Neural cell (in vitro differentiated cells): ENCODE data around the gene FAXDC2. TPM values are rescaled to one million over a fixed set of nuclear protein-coding genes. Genes with fewer than 3 reads are reported as not detected.

Source experiments
- H2AFZ ChIP-seq: fragments of 200-600, 300-800 bp; sonication (generic), shearing (Covaris generic); 2 replicates; pipeline ENCODE4 v1.6.0; 2014; ENCODE audit warnings: low read depth, mild to moderate bottlenecking, antibody characterized with exemption, low read length, moderate library complexity
- H3F3A ChIP-seq: fragments of 200-600 bp; shearing (Covaris generic); 2 replicates; pipeline ENCODE4 v1.6.1; 2016; ENCODE audit warnings: mild to moderate bottlenecking, moderate library complexity, mixed read lengths, antibody characterized with exemption, low read length; ENCODE audit not compliant: insufficient read depth, poor library complexity, severe bottlenecking
- H3K27ac ChIP-seq: fragments of 200-600, 300-800 bp; sonication (generic), shearing (Covaris generic); 2 replicates; pipeline ENCODE4 v1.5.1; 2014; ENCODE audit warnings: mild to moderate bottlenecking, low read length, moderate library complexity
- H3K27me3 ChIP-seq: fragments of 300-800, 200-600 bp; sonication (generic), shearing (Covaris generic); 2 replicates; pipeline ENCODE4 v1.6.0; 2014; ENCODE audit warnings: mild to moderate bottlenecking, low read depth, low read length, moderate library complexity; ENCODE audit not compliant: insufficient read depth
- H3K36me3 ChIP-seq: fragments of 300-800, 200-600 bp; sonication (generic), shearing (Covaris generic); 2 replicates; pipeline ENCODE4 v1.5.1; 2014; ENCODE audit warnings: mild to moderate bottlenecking, antibody characterized with exemption, low read length, moderate library complexity; ENCODE audit not compliant: insufficient read depth
- H3K4me2 ChIP-seq: fragments of 300-800, 200-600 bp; sonication (generic), shearing (Covaris generic); 2 replicates; pipeline ENCODE4 v1.6.0; 2014; ENCODE audit warnings: mild to moderate bottlenecking, low read length
- H3K4me3 ChIP-seq: fragments of 300-800, 200-600 bp; sonication (generic), shearing (Covaris generic); 2 replicates; pipeline ENCODE4 v1.5.1; 2014; ENCODE audit warnings: mild to moderate bottlenecking, low read length, moderate library complexity
- H3K79me2 ChIP-seq: fragments of 200-600 bp; shearing (Covaris generic); replicated peaks from 2 replicates; pipeline ENCODE4 v1.6.0; 2014; ENCODE audit warnings: mild to moderate bottlenecking, low read length, moderate library complexity; ENCODE audit not compliant: insufficient read depth
- H3K9ac ChIP-seq: fragments of 300-800, 200-600 bp; sonication (generic), shearing (Covaris generic); 2 replicates; pipeline ENCODE4 v1.6.1; 2016; ENCODE audit warnings: mild to moderate bottlenecking, low read length, mixed read lengths
- H3K9me2 ChIP-seq: fragments of 200-600 bp; shearing (Covaris generic); 2 replicates; pipeline ENCODE4 v1.6.1; 2016; ENCODE audit warnings: mild to moderate bottlenecking, low read length, mixed read lengths; ENCODE audit not compliant: insufficient read depth
- H3K9me3 ChIP-seq: fragments of 200-600, 300-800 bp; sonication (generic), shearing (Covaris generic); 2 replicates; pipeline ENCODE4 v1.6.1; 2016; ENCODE audit warnings: mild to moderate bottlenecking, mixed run types, low read length, moderate library complexity, mixed read lengths
- H4K20me1 ChIP-seq: fragments of 200-600 bp; shearing (Covaris generic); 2 replicates; pipeline ENCODE4 v1.6.1; 2016; ENCODE audit warnings: mild to moderate bottlenecking, mixed run types; ENCODE audit not compliant: insufficient read depth
- EP300 ChIP-seq: fragments of 450-650 bp; conservative IDR thresholded peaks from 2 replicates; pipeline ENCODE4 v1.6.1; 2014; ENCODE audit warnings: antibody characterized with exemption, mild to moderate bottlenecking, moderate library complexity; ENCODE audit not compliant: poor library complexity, severe bottlenecking
- EZH2 ChIP-seq: fragments of 200-600, 300-800 bp; shearing (Covaris generic), sonication (generic); IDR thresholded peaks from 2 replicates; pipeline ENCODE4 v1.6.1; 2014; ENCODE audit warnings: antibody characterized with exemption, low read length, borderline replicate concordance, mild to moderate bottlenecking; ENCODE audit not compliant: insufficient read depth, poor library complexity, severe bottlenecking
- MXI1 ChIP-seq: fragments of 450-650 bp; conservative IDR thresholded peaks from 2 replicates; pipeline ENCODE4 v1.6.1; 2014; ENCODE audit warnings: antibody characterized with exemption, mild to moderate bottlenecking; ENCODE audit not compliant: poor library complexity, severe bottlenecking
- POLR2AphosphoS5 ChIP-seq: IDR thresholded peaks from 2 replicates; pipeline ENCODE4 v1.6.1; 2012
- RAD21 ChIP-seq: fragments of 450-650 bp; conservative IDR thresholded peaks from 2 replicates; pipeline ENCODE4 v1.6.1; 2014; ENCODE audit warnings: antibody characterized with exemption, mild to moderate bottlenecking, moderate library complexity
- SMC3 ChIP-seq: fragments of 450-650 bp; conservative IDR thresholded peaks from 2 replicates; pipeline ENCODE4 v1.6.1; 2014; ENCODE audit warnings: antibody characterized with exemption, mild to moderate bottlenecking, moderate library complexity; ENCODE audit not compliant: poor library complexity
- TAF1 ChIP-seq: IDR thresholded peaks from 2 replicates; pipeline ENCODE4 v1.6.1; 2012; ENCODE audit warnings: low read depth
- polyA plus RNA-seq: library from polyadenylated mRNA; depleted of rRNA; stranded (reverse); fragments of >200 nt; gene quantifications from 2 replicates; pipeline ENCODE4 v1.2.3, GENCODE V29; 2014
- TF ChIP-seq, protein P1 (sequence below): IDR thresholded peaks from 2 replicates; pipeline ENCODE4 v1.6.1; 2012; ENCODE audit warnings: borderline replicate concordance
- TF ChIP-seq, protein P2 (sequence below): fragments of 450-650 bp; IDR thresholded peaks from 2 replicates; pipeline ENCODE4 v1.5.1; 2014; ENCODE audit warnings: antibody characterized with exemption, mild to moderate bottlenecking, moderate library complexity; ENCODE audit not compliant: poor library complexity, severe bottlenecking

The FAXDC2 gene
- polyA plus RNA-seq, 1 donor from 2014 or later: 0.12 TPM

DNA sequence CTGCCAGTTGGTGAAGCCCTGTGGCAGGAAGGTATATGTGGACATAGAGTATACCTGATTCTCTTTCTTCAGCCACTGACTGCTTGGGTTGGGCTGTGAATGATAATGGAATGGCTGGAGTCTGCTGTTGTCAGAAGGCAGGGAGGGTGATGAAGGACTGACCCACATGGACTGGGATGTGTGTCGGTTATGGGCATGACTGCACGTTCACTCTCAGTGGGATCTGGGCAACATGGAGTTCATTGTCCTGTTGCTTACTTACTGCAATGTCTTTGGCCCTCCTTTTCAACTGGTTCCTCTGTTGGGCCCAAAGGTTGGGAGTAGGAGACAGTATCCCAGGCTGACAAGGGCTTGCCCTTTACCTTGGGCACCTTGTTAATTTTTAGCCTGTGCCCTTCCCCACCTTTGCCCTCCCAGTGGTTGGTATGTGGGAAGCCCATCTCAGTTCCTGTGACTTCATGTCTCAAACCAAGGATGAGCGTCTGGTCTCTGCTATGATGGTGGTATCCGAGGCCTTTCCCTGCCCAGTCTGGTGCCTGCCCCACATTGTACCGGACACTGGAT is 34.6 kb downstream of the FAXDC2 start:
- Histone ChIP-seq H3K27ac (no peak overlapping the region), H3K27me3 (no peaks in the 10 kb centered on the region)

DNA sequence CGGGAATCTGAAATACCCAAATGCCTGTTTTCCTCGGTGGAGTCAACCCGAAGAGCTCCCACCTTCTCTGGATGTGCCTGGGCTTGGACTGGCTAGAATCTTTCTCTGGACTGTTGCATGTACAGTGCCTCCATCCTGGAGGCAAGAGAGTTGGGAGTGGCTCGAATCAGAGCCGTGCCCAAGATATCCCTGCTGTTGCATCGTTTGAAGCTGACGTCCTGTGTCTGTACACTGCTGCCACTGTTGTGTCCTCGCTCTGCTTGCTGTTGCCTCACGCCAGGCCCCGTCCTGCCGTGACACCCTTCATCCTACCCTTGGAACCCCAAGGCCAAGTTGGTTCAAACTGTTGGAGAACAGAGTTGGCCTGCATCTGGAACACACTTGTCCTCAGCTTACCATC is 35.4 kb downstream of the FAXDC2 start:
- no peak overlapping the region for H3K27ac ChIP-seq
- H2AFZ ChIP-seq: no peak overlapping the region
- no peaks in the 10 kb centered on the region for H3K79me2 ChIP-seq
- no peaks in the 10 kb centered on the region for H3K9me2 ChIP-seq
- no peaks in the 10 kb centered on the region for H4K20me1 ChIP-seq
- H3K4me2 ChIP-seq: no peak overlapping the region
- peaks cover 6% of the 10 kb centered on the region for H3K36me3 ChIP-seq
- H3K9me3 ChIP-seq: no peaks in the 10 kb centered on the region
- H3K27me3 ChIP-seq: no peaks in the 10 kb centered on the region
- no peak for TF ChIP-seq MXI1
- no peak for TF ChIP-seq EZH2
- TF ChIP-seq, protein P1, sequence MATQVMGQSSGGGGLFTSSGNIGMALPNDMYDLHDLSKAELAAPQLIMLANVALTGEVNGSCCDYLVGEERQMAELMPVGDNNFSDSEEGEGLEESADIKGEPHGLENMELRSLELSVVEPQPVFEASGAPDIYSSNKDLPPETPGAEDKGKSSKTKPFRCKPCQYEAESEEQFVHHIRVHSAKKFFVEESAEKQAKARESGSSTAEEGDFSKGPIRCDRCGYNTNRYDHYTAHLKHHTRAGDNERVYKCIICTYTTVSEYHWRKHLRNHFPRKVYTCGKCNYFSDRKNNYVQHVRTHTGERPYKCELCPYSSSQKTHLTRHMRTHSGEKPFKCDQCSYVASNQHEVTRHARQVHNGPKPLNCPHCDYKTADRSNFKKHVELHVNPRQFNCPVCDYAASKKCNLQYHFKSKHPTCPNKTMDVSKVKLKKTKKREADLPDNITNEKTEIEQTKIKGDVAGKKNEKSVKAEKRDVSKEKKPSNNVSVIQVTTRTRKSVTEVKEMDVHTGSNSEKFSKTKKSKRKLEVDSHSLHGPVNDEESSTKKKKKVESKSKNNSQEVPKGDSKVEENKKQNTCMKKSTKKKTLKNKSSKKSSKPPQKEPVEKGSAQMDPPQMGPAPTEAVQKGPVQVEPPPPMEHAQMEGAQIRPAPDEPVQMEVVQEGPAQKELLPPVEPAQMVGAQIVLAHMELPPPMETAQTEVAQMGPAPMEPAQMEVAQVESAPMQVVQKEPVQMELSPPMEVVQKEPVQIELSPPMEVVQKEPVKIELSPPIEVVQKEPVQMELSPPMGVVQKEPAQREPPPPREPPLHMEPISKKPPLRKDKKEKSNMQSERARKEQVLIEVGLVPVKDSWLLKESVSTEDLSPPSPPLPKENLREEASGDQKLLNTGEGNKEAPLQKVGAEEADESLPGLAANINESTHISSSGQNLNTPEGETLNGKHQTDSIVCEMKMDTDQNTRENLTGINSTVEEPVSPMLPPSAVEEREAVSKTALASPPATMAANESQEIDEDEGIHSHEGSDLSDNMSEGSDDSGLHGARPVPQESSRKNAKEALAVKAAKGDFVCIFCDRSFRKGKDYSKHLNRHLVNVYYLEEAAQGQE: no peak
- TF ChIP-seq SMC3: no peak
- TF ChIP-seq, protein P2, sequence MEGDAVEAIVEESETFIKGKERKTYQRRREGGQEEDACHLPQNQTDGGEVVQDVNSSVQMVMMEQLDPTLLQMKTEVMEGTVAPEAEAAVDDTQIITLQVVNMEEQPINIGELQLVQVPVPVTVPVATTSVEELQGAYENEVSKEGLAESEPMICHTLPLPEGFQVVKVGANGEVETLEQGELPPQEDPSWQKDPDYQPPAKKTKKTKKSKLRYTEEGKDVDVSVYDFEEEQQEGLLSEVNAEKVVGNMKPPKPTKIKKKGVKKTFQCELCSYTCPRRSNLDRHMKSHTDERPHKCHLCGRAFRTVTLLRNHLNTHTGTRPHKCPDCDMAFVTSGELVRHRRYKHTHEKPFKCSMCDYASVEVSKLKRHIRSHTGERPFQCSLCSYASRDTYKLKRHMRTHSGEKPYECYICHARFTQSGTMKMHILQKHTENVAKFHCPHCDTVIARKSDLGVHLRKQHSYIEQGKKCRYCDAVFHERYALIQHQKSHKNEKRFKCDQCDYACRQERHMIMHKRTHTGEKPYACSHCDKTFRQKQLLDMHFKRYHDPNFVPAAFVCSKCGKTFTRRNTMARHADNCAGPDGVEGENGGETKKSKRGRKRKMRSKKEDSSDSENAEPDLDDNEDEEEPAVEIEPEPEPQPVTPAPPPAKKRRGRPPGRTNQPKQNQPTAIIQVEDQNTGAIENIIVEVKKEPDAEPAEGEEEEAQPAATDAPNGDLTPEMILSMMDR: no peak
- no peak for TF ChIP-seq POLR2AphosphoS5
- no peak for TF ChIP-seq TAF1
- no peak for TF ChIP-seq RAD21
- TF ChIP-seq EP300: no peak
- H3K4me3 ChIP-seq: no peak overlapping the region
- H3F3A ChIP-seq: no peaks in the 10 kb centered on the region
- no peak overlapping the region for H3K9ac ChIP-seq

More for the DNA sequence above, 34.6 kb downstream of the FAXDC2 start:
- Histone ChIP-seq H3K4me3 (no peak overlapping the region), H4K20me1 (no peaks in the 10 kb centered on the region), H3K9ac (no peak overlapping the region), H3K4me2 (no peak overlapping the region), H3K9me3 (no peaks in the 10 kb centered on the region), H3K79me2 (no peaks in the 10 kb centered on the region), H3K36me3 (peaks cover 6% of the 10 kb centered on the region), H3K9me2 (no peaks in the 10 kb centered on the region), H3F3A (no peaks in the 10 kb centered on the region), H2AFZ (no peak overlapping the region)
- no peak for TF ChIP-seq TAF1
- TF ChIP-seq, protein P2: no peak
